OCI-LY7 (cell line): ENCODE measurements around the gene PKP1. TPM values are rescaled to one million over a fixed set of nuclear protein-coding genes. Genes with fewer than 3 reads are reported as not detected.

ENCODE experiments used
- BruUV-seq: library from RNA; stranded (reverse); fragments of 400-500 nt; replicated peaks from 2 replicates; lab custom pipeline; 2021; lab: Mats Ljungman, UMichigan
- CTCF ChIA-PET: fragments of 300-600 bp; sonication (Branson Sonifier 250); formaldehyde crosslinking; loops from one replicate; lab custom pipeline; 2022; ENCODE audit warnings: antibody characterized with exemption; ENCODE audit not compliant: unreplicated experiment; lab: Charles Lee
- POLR2A ChIA-PET: fragments of 300-600 bp; sonication (Branson Sonifier 250); formaldehyde crosslinking; loops from one replicate; lab custom pipeline; 2022; ENCODE audit warnings: antibody characterized with exemption; lab: Charles Lee
- DNase-seq: peaks from one replicate; pipeline ENCODE4 v3.0.0-alpha.2; 2015; ENCODE audit warnings: low spot score
- H2AFZ ChIP-seq: fragments of 200-600 bp; sonication (generic), shearing (Covaris generic); 2 replicates; pipeline ENCODE4 v1.6.1; 2014; ENCODE audit warnings: mild to moderate bottlenecking, antibody characterized with exemption, low read length, moderate library complexity
- H3K27ac ChIP-seq: fragments of 200-600 bp; sonication (generic); 2 replicates; pipeline ENCODE4 v1.5.1; 2014; ENCODE audit warnings: mixed run types, low read depth, mild to moderate bottlenecking, moderate library complexity, low read length, inconsistent platforms; ENCODE audit not compliant: poor library complexity, severe bottlenecking
- H3K36me3 ChIP-seq: fragments of 200-600 bp; sonication (generic); 2 replicates; pipeline ENCODE4 v1.6.1; 2014; ENCODE audit warnings: mild to moderate bottlenecking, antibody characterized with exemption, low read length, moderate library complexity, mixed read lengths; ENCODE audit not compliant: insufficient read depth
- H3K4me1 ChIP-seq: fragments of 200-600 bp; sonication (generic); 2 replicates; pipeline ENCODE4 v1.5.1; 2014; ENCODE audit warnings: mild to moderate bottlenecking, low read length; ENCODE audit not compliant: insufficient read depth, poor library complexity, severe bottlenecking
- H3K4me2 ChIP-seq: fragments of 200-600 bp; sonication (generic); 2 replicates; pipeline ENCODE4 v1.6.1; 2014; ENCODE audit warnings: mild to moderate bottlenecking, low read length
- H3K4me3 ChIP-seq: fragments of 200-600 bp; sonication (generic); 2 replicates; pipeline ENCODE4 v1.5.1; 2014; ENCODE audit warnings: mild to moderate bottlenecking, low read depth, low read length; ENCODE audit not compliant: poor library complexity, severe bottlenecking
- H3K79me2 ChIP-seq: fragments of 200-600 bp; sonication (generic); 2 replicates; pipeline ENCODE4 v1.6.1; 2016; ENCODE audit warnings: low read depth, mild to moderate bottlenecking, low read length, moderate library complexity, mixed read lengths; ENCODE audit not compliant: insufficient read depth
- H3K9me2 ChIP-seq: fragments of 200-600 bp; sonication (generic); 2 replicates; pipeline ENCODE4 v1.6.1; 2016; ENCODE audit warnings: mild to moderate bottlenecking, low read length, mixed read lengths; ENCODE audit not compliant: insufficient read depth
- H3K9me3 ChIP-seq: fragments of 200-600 bp; sonication (generic); 2 replicates; pipeline ENCODE4 v1.6.1; 2014; ENCODE audit warnings: mild to moderate bottlenecking, mixed run types, low read length, mixed read lengths
- H4K20me1 ChIP-seq: fragments of 200-600 bp; sonication (generic); 2 replicates; pipeline ENCODE4 v1.6.1; 2014; ENCODE audit warnings: mild to moderate bottlenecking, antibody characterized with exemption, low read length, moderate library complexity, mixed read lengths; ENCODE audit not compliant: insufficient read depth
- EZH2phosphoT487 ChIP-seq: fragments of 200-600 bp; sonication (generic); IDR thresholded peaks from 2 replicates; pipeline ENCODE4 v1.6.1; 2018; ENCODE audit warnings: low read depth, borderline replicate concordance, mild to moderate bottlenecking, mixed run types, antibody characterized with exemption, low read length, moderate library complexity, mixed read lengths
- intact Hi-C: fragments of 100-400 bp; cut with micrococcal nuclease; formaldehyde crosslinking; loops from one replicate; pipeline ENCODE4 v1.10.0; 2022; ENCODE audit not compliant: unreplicated experiment
- total RNA-seq, 2 experiments: library from RNA; depleted of rRNA in 1 of 2; stranded (reverse); fragments of >200 nt in 1 of 2; shearing (Covaris generic) in 1 of 2; gene quantifications; 2 replicates each; pipeline ENCODE4 v1.2.3, GENCODE V29; 2014 to 2022
- TF ChIP-seq, protein P1 (sequence below): fragments of 200-600 bp; sonication (generic); conservative IDR thresholded peaks from 2 replicates; pipeline ENCODE4 v1.5.1; 2014; ENCODE audit warnings: mild to moderate bottlenecking, antibody characterized with exemption, low read length, moderate library complexity, mixed read lengths

PKP1 gene
- total RNA-seq, 2 experiments from 2014 or later, result not detected

DNA sequence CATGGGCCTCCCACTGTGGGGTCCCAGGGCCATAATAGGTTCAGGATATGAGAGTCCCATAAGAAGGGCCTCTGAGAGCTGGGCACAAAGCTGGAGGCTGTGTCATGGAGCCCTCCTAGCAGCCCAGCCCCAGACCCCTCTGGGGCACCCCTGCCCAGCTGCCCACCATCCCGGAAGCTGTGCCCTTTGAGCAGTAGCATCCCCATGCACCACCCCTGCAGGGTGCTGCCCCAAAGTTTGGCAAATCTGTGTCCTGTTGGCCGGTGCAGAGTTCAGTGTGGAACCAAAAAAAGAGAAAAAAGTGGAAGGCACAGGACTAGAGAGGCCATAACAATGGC, 76.5 kb downstream of the PKP1 start:
- Histone ChIP-seq H3K9me3 (no peaks in the 10 kb centered on the region), H3K36me3 (no peaks in the 10 kb centered on the region), H3K9me2 (no peaks in the 10 kb centered on the region), H3K79me2 (no peaks in the 10 kb centered on the region), H3K4me1 (no peaks in the 10 kb centered on the region), H3K4me3 (no peak overlapping the region), H2AFZ (no peak overlapping the region), H4K20me1 (no peaks in the 10 kb centered on the region), H3K27ac (no peak overlapping the region), H3K4me2 (no peak overlapping the region)
- no peak for DNase-seq
- ChIA-PET CTCF (no interaction called here), POLR2A (no interaction called here)
- BruUV-seq, result no TSS peak
- intact Hi-C loops, result loop anchor here (5.0 kb wide), 2 partner anchors 53 to 118 kb away; no protein-coding TSS in a partner anchor
- TF ChIP-seq EZH2phosphoT487, result no peak
- TF ChIP-seq, protein P1, sequence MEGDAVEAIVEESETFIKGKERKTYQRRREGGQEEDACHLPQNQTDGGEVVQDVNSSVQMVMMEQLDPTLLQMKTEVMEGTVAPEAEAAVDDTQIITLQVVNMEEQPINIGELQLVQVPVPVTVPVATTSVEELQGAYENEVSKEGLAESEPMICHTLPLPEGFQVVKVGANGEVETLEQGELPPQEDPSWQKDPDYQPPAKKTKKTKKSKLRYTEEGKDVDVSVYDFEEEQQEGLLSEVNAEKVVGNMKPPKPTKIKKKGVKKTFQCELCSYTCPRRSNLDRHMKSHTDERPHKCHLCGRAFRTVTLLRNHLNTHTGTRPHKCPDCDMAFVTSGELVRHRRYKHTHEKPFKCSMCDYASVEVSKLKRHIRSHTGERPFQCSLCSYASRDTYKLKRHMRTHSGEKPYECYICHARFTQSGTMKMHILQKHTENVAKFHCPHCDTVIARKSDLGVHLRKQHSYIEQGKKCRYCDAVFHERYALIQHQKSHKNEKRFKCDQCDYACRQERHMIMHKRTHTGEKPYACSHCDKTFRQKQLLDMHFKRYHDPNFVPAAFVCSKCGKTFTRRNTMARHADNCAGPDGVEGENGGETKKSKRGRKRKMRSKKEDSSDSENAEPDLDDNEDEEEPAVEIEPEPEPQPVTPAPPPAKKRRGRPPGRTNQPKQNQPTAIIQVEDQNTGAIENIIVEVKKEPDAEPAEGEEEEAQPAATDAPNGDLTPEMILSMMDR, result no peak

DNA sequence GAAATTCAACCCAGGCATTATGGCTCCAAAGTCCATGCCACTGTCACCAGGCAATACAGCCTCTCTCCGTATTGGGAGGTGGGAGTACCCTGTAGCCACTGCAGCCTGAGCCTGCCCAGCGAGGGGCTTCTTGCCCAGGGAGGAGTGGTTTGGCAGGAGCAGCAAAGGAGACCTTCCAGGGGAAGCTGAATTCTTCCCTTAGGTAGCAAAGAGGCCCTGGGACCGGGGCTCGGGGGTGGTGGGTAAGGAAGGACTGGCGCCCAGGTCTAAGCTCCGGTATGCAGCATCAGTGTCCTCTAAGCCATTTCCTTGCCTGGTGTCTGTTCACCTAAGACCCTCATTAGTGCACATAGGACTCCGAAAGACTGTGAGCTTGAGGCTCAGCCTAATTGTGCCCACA, 77.2 kb downstream of the PKP1 start:
- intact Hi-C loops, result loop anchor here (5.0 kb wide), 2 partner anchors 53 to 118 kb away; no protein-coding TSS in a partner anchor

More for the DNA sequence above, 77.2 kb downstream of the PKP1 start:
- no peaks in the 10 kb centered on the region for H3K9me3 ChIP-seq
- ChIA-PET CTCF (interaction anchor here (0.5 to 1.0 kb wide), 3 partner anchors 15 to 419 kb away, joined by 3 read pairs; no protein-coding TSS in a partner anchor), POLR2A (no interaction called here)
- H3K9me2 ChIP-seq, result no peaks in the 10 kb centered on the region
- no peak overlapping the region for H3K4me2 ChIP-seq
- H3K4me1 ChIP-seq, result no peaks in the 10 kb centered on the region
- no peak overlapping the region for H2AFZ ChIP-seq
- no peak overlapping the region for H3K4me3 ChIP-seq
- H4K20me1 ChIP-seq, result no peaks in the 10 kb centered on the region
- no peak overlapping the region for H3K27ac ChIP-seq
- TF ChIP-seq, protein P1, result no peak
- TF ChIP-seq EZH2phosphoT487, result no peak
- H3K79me2 ChIP-seq, result no peaks in the 10 kb centered on the region
- H3K36me3 ChIP-seq, result no peaks in the 10 kb centered on the region
- DNase-seq, result no peak
- no TSS peak for BruUV-seq
